Measurements from ENCODE around the gene TRABD2A. TPM values are rescaled to one million over a fixed set of nuclear protein-coding genes. Genes with fewer than 3 reads are reported as not detected.

TRABD2A gene
- total RNA-seq, 1 experiment from 2014 or later: 0.68 TPM

DNA sequence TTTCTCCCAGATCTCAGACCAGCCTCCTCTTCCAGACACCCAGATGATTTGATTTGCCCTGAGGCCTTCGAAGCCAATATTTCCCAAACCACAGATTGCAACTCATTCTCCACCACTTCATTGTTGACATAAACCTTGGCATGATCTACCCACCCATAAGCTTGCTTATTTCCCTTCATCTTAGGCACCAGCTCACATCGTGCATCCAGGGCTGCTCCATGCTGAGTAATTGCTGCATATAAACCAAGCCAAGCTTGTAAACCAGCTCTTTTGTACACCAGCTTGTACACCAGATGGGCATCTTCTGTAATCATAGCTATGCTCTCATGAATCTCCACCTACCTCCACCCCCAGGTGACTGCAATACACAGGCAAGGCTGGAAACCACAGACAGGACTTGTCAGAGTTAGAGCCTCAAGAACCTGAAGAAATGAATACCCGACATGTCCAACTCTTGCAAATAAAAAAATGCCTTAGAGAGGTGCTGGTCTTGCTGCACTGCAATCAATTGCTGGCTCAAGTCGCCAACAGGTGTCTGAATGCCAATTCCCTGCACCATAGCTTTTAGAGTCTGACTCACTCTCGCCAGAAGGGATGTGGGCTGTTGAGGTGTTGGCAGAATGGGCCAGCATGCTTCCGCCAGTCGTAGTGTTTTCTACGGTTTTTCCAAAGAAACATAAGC, 31.5 kb downstream of the TRABD2A start:
- Mint-ChIP-seq H3K36me3 (ENCODE audit: insufficient read depth, unreplicated experiment) (no peaks in the 10 kb centered on the region), H3K27me3 (ENCODE audit: unreplicated experiment) (peaks cover 64% of the 10 kb centered on the region), H3K4me1 (ENCODE audit: low read depth, unreplicated experiment) (no peaks in the 10 kb centered on the region), H3K9me3 (ENCODE audit: low read depth, unreplicated experiment) (peaks cover 3% of the 10 kb centered on the region), H3K27ac (ENCODE audit: unreplicated experiment) (no peak overlapping the region), H3K4me3 (ENCODE audit: low read depth, unreplicated experiment) (no peak overlapping the region)
- no TSS peak for BruUV-seq (replicated peaks)
- DNase-seq: no peak
- TF ChIP-seq, protein P1, sequence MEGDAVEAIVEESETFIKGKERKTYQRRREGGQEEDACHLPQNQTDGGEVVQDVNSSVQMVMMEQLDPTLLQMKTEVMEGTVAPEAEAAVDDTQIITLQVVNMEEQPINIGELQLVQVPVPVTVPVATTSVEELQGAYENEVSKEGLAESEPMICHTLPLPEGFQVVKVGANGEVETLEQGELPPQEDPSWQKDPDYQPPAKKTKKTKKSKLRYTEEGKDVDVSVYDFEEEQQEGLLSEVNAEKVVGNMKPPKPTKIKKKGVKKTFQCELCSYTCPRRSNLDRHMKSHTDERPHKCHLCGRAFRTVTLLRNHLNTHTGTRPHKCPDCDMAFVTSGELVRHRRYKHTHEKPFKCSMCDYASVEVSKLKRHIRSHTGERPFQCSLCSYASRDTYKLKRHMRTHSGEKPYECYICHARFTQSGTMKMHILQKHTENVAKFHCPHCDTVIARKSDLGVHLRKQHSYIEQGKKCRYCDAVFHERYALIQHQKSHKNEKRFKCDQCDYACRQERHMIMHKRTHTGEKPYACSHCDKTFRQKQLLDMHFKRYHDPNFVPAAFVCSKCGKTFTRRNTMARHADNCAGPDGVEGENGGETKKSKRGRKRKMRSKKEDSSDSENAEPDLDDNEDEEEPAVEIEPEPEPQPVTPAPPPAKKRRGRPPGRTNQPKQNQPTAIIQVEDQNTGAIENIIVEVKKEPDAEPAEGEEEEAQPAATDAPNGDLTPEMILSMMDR (IDR thresholded peaks at IDR 0.05; ENCODE audit: unreplicated experiment): no peak
- CTCF ChIA-PET: no interaction called here
- intact Hi-C loops (cut with micrococcal nuclease; ENCODE audit: unreplicated experiment): no loop called here

DNA sequence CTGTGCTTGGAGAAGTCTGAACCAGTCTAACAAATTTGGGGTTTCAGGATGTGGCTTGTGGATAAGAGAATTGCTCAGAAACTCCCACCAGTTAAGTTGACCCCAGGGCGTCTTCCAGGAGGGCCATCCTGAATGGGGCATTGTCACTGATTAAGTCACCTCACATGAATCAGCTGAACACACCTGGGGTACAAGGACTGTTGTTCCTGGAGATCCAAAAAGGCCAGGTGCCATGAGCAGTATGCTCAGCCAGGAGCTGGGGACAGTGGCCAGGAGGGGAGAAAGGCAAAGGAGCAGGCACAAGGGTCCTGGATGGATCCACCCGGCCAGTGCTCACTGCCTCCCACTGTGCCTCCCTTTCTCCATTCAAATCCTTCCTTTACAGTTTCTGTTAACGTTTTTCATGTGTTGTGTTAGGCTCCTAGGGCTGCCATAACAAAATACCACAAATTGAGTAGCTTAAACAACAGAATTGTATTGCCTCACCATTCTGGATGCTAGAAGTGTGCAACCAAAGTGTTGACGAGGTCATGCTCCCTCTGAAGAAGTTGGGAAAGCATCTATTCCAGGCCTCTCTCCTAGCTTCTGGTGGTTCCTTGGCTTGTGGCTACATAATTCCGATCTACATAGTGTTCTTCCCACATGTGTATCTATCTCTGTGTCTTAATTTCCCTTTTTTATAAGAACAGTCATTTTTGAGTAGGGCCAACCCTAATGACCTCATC, 33.4 kb downstream of the TRABD2A start:
- peaks cover 57% of the 10 kb centered on the region for H3K27me3 Mint-ChIP-seq (ENCODE audit: unreplicated experiment)
- H3K4me3 Mint-ChIP-seq (ENCODE audit: low read depth, unreplicated experiment): no peak overlapping the region
- TF ChIP-seq, protein P1 (IDR thresholded peaks at IDR 0.05; ENCODE audit: unreplicated experiment): no peak
- no TSS peak for BruUV-seq (replicated peaks)
- H3K4me1 Mint-ChIP-seq (ENCODE audit: low read depth, unreplicated experiment): no peaks in the 10 kb centered on the region
- CTCF ChIA-PET: no interaction called here
- no peaks in the 10 kb centered on the region for H3K36me3 Mint-ChIP-seq (ENCODE audit: insufficient read depth, unreplicated experiment)
- H3K27ac Mint-ChIP-seq (ENCODE audit: unreplicated experiment): no peak overlapping the region
- H3K9me3 Mint-ChIP-seq (ENCODE audit: low read depth, unreplicated experiment): no peaks in the 10 kb centered on the region
- DNase-seq: no peak
- intact Hi-C loops (cut with micrococcal nuclease; ENCODE audit: unreplicated experiment): no loop called here

DNA sequence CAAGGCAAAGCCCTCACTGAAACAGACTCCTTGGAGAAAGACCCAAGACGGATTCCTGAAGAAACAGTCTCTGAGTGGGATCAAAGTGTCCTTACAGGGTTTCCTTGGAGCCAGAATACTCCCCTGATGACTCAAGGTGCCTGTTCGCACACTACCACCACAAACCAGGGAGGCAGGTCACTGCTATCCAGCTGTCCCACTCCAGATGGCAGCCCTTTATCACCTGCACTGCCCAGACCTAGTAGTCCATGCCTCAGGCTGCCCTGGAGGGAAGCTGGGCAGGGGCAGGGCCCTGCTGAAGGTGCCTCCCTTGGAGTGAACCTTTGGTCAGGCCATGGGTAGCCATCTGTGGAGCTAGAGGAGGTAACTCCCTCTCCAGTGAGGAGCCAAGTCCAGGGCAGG, 34.1 kb downstream of the TRABD2A start:
- CTCF ChIA-PET: interaction anchor here (1.0 kb wide), 1 partner anchor 38 kb away, joined by 3 read pairs; no protein-coding TSS in a partner anchor
- Mint-ChIP-seq H3K36me3 (ENCODE audit: insufficient read depth, unreplicated experiment) (no peaks in the 10 kb centered on the region), H3K4me3 (ENCODE audit: low read depth, unreplicated experiment) (no peak overlapping the region), H3K4me1 (ENCODE audit: low read depth, unreplicated experiment) (no peaks in the 10 kb centered on the region), H3K27ac (ENCODE audit: unreplicated experiment) (no peak overlapping the region), H3K27me3 (ENCODE audit: unreplicated experiment) (peaks cover 54% of the 10 kb centered on the region), H3K9me3 (ENCODE audit: low read depth, unreplicated experiment) (no peaks in the 10 kb centered on the region)
- TF ChIP-seq, protein P1 (IDR thresholded peaks at IDR 0.05; ENCODE audit: unreplicated experiment): no peak
- intact Hi-C loops (cut with micrococcal nuclease; ENCODE audit: unreplicated experiment): no loop called here
- BruUV-seq (replicated peaks): no TSS peak
- DNase-seq: no peak

DNA sequence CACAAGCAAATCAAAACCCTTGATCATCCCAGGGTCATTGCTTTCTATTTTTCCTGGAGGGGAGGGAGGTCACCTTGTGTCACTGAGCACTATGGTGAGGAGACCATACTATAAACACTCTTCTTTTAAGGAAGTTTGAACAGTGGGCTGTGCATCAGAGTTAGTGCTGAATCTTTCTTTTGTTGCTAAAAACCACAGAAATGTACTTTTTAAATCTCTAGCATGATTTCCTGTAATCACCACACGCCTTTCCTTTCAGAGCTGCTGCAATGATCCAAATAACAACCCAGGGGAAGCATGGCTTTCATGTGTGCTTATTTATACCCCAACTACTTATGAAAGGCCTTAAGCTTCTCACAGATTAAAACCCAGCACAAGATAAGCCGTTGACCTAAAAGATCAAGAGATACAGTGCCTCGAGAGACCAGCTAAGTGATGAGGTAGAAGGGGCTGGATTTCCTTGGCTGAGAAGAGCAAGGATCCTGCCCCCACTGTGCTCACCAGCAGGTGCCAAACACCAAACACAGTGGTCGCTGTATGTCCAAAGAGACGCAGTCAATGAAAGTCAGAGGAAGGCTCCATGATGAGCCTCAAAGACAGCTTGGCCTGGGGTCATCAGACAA, 34.7 kb downstream of the TRABD2A start:
- no TSS peak for BruUV-seq (replicated peaks)
- intact Hi-C loops (cut with micrococcal nuclease; ENCODE audit: unreplicated experiment): no loop called here
- H3K4me3 Mint-ChIP-seq (ENCODE audit: low read depth, unreplicated experiment): no peak overlapping the region
- peaks cover 54% of the 10 kb centered on the region for H3K27me3 Mint-ChIP-seq (ENCODE audit: unreplicated experiment)
- no peaks in the 10 kb centered on the region for H3K4me1 Mint-ChIP-seq (ENCODE audit: low read depth, unreplicated experiment)
- no peaks in the 10 kb centered on the region for H3K36me3 Mint-ChIP-seq (ENCODE audit: insufficient read depth, unreplicated experiment)
- H3K9me3 Mint-ChIP-seq (ENCODE audit: low read depth, unreplicated experiment): no peaks in the 10 kb centered on the region
- DNase-seq: no peak
- CTCF ChIA-PET: interaction anchor here (1.0 kb wide), 1 partner anchor 37 kb away, joined by 3 read pairs; no protein-coding TSS in a partner anchor
- no peak overlapping the region for H3K27ac Mint-ChIP-seq (ENCODE audit: unreplicated experiment)
- TF ChIP-seq, protein P1 (IDR thresholded peaks at IDR 0.05; ENCODE audit: unreplicated experiment): no peak
